Spleen (tissue), 11 donors: ENCODE results near the gene NMNAT3. TPM values are rescaled to one million over a fixed set of nuclear protein-coding genes. Genes with fewer than 3 reads are reported as not detected.

Experiments
- DNase-seq: peaks from one replicate; pipeline ENCODE4 v3.0.0-alpha.2; 2020
- H3K27ac ChIP-seq, 8 donors: fragments of 200-600 bp; sonication (generic) in 7 of 8; 1 replicate in 4 of 8; 2 replicates in 4 of 8; pipeline versions ENCODE4 v1.5.0 to v1.8.0; 2016 to 2021; ENCODE audit warnings: inconsistent platforms in 4 of 8, mild to moderate bottlenecking in 4 of 8, moderate library complexity in 1 of 8
- H3K27me3 ChIP-seq, 7 donors: fragments of 200-600 bp; sonication (generic) in 6 of 7; replicated peaks in 1 of 7; 1 replicate in 4 of 7; 2 replicates in 3 of 7; pipeline versions ENCODE4 v1.5.0 to v1.8.0; 2016 to 2021; ENCODE audit warnings: inconsistent platforms in 3 of 7, mild to moderate bottlenecking in 1 of 7
- H3K36me3 ChIP-seq, 6 donors: fragments of 200-600 bp; sonication (generic) in 5 of 6; 1 replicate in 4 of 6; 2 replicates in 2 of 6; pipeline versions ENCODE4 v1.5.0 to v1.8.0; 2016 to 2021; ENCODE audit warnings: inconsistent platforms in 2 of 6
- H3K4me1 ChIP-seq, 6 donors: fragments of 200-600 bp; sonication (generic) in 5 of 6; 1 replicate in 3 of 6; 2 replicates in 3 of 6; pipeline versions ENCODE4 v1.5.0 to v1.8.0; 2016 to 2021; ENCODE audit warnings: inconsistent platforms in 3 of 6
- H3K4me3 ChIP-seq, 8 donors: fragments of 200-600 bp; sonication (generic) in 7 of 8; 1 replicate in 4 of 8; 2 replicates in 4 of 8; pipeline versions ENCODE4 v1.5.0 to v1.8.0; 2016 to 2021; ENCODE audit warnings: inconsistent platforms in 4 of 8, mild to moderate bottlenecking in 4 of 8, moderate library complexity in 2 of 8
- H3K9me3 ChIP-seq, 8 donors: fragments of 200-600 bp; sonication (generic) in 7 of 8; 1 replicate in 4 of 8; 2 replicates in 4 of 8; pipeline versions ENCODE4 v1.5.0 to v1.8.0; 2016 to 2021; ENCODE audit warnings: inconsistent platforms in 4 of 8
- POLR2A ChIP-seq, 3 donors: fragments of 450-650 bp; IDR thresholded peaks; one replicate each; pipeline ENCODE4 v1.5.1; 2017; ENCODE audit warnings: antibody characterized with exemption in 3 of 3, mild to moderate bottlenecking in 1 of 3
- POLR2AphosphoS5 ChIP-seq, 3 donors: sonication (generic); formaldehyde crosslinking; IDR thresholded peaks; one replicate each; pipeline ENCODE4 v1.5.1; 2017; ENCODE audit warnings: antibody characterized with exemption in 3 of 3
- WGBS, 5 donors: extraction: QIAGEN DNeasy Blood & Tissue Kit in 3 of 5; methylation state at CpG; one replicate each; pipeline versions ENCODE4 v1.1.5 to v1.1.7; 2013 to 2018; 5-methylcytosine and 5-hydroxymethylcytosine counted together
- intact Hi-C: fragments of 100-400 bp; cut with DNase I; formaldehyde crosslinking; loops from one replicate; pipeline ENCODE4 v1.15.0; 2023; ENCODE audit warnings: low total_unique reads
- polyA plus RNA-seq, 3 donors: library from polyadenylated mRNA; stranded (reverse); fragments of 200-250 nt; gene quantifications; one replicate each; pipeline ENCODE4 v1.2.1, GENCODE V29; 2013
- total RNA-seq, 7 donors: library from RNA; depleted of rRNA in 3 of 7; stranded (reverse); fragments of >200 nt in 3 of 7; fragmentation: NEBNext Ultra II Directional in 4 of 7; extraction: Animal tissue kit (Norgen Biotek cat#: 25700) in 4 of 7; gene quantifications; one replicate each; pipeline versions ENCODE4 v1.1.0 to v1.2.1, GENCODE V29; 2016 to 2021
- TF ChIP-seq, protein P1 (sequence below), 11 experiments: fragments of 200-600 bp in 7 of 11; fragments of 450-650 bp in 4 of 11; sonication (generic) in 4 of 11; IDR thresholded peaks in 8 of 11; conservative IDR thresholded peaks in 3 of 11; 1 replicate in 7 of 11; 2 replicates in 4 of 11; pipeline versions ENCODE4 v1.4.0 to v1.8.0; 2016 to 2021; ENCODE audit warnings: antibody characterized with exemption in 11 of 11, inconsistent platforms in 4 of 11, mild to moderate bottlenecking in 1 of 11
- donor health status: healthy with polysubstance abuse.
- donor health status: DM: no; HTN: no; CAD: no; lungs with moderate emphysema.
- donor health status: DM: no; HTN: no; CAD: no.
- donor health status: Bipolar disorder and iron deficiency.
- donor health status: healthy.
- donor health status: DM: no; HTN: no; CAD: no.
- donor health status: DM: yes; HTN: yes; CAD: no.

NMNAT3 gene
- total and polyA plus RNA-seq, 10 donors = 2.6 to 12.5 (median 7.0) TPM

DNA sequence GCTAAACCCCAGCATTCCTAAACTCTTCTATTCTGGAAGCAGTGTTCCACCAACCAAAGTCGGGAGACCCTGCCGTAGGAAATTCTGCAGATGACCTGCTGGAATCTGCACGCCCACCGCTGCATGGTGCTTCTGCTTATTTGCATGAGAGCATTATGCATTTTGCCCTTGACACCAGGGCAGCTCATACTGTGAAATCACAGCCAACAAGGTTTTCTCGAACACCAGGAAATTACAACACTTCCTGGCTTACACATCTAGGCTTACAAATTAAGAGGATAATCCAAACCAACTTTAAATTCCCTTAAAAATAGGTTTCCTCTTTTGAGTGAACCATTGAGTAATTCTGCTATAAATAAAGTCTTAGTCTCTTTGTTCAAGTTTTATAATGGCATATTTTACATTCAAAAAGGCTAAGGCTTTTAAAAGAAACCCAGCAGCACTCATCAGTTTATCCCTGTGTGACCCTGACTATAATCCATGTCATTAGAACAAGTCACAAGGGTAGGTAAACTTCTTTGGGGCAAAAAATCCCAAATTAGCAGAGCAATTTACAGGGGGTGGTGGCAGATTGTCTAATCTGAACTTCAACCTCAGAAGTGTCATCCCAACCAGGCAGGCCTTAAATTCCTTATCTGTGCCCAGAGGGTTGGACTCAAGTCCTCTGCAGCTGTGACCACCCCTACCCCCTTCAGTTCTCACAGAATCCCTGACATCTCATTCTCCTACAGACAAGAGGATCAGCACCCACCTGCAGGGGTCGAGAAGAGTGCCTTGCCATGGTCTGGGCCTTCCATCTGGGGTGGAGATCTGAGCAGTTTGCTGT lies 104.7 kb downstream of the NMNAT3 start:
- no peaks in the 10 kb centered on the region for H3K27me3 ChIP-seq
- TF ChIP-seq, protein P1, sequence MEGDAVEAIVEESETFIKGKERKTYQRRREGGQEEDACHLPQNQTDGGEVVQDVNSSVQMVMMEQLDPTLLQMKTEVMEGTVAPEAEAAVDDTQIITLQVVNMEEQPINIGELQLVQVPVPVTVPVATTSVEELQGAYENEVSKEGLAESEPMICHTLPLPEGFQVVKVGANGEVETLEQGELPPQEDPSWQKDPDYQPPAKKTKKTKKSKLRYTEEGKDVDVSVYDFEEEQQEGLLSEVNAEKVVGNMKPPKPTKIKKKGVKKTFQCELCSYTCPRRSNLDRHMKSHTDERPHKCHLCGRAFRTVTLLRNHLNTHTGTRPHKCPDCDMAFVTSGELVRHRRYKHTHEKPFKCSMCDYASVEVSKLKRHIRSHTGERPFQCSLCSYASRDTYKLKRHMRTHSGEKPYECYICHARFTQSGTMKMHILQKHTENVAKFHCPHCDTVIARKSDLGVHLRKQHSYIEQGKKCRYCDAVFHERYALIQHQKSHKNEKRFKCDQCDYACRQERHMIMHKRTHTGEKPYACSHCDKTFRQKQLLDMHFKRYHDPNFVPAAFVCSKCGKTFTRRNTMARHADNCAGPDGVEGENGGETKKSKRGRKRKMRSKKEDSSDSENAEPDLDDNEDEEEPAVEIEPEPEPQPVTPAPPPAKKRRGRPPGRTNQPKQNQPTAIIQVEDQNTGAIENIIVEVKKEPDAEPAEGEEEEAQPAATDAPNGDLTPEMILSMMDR (IDR thresholded peaks at IDR 0.05 in 8 of 11, conservative IDR thresholded peaks at IDR 0.05 in 3 of 11) = no peak
- peak in 1 of 3 donors; percentile 45 for TF ChIP-seq POLR2AphosphoS5 (IDR thresholded peaks at IDR 0.05)
- no peak for DNase-seq
- H3K4me3 ChIP-seq = no peak overlapping the region
- intact Hi-C loops = no loop called here
- peaks cover 4 to 42% (median 24%) of the 10 kb centered on the region in 6 donors for H3K4me1 ChIP-seq
- WGBS, 5 donors = 28 to 62% (median 36%) methylated on average over 6 of the region's 6 CpGs
- no peaks in the 10 kb centered on the region for H3K9me3 ChIP-seq
- peak overlapping the region in 5 of 8 donors; percentile 41 to 69 (median 61) for H3K27ac ChIP-seq
- no peaks in the 10 kb centered on the region for H3K36me3 ChIP-seq

DNA sequence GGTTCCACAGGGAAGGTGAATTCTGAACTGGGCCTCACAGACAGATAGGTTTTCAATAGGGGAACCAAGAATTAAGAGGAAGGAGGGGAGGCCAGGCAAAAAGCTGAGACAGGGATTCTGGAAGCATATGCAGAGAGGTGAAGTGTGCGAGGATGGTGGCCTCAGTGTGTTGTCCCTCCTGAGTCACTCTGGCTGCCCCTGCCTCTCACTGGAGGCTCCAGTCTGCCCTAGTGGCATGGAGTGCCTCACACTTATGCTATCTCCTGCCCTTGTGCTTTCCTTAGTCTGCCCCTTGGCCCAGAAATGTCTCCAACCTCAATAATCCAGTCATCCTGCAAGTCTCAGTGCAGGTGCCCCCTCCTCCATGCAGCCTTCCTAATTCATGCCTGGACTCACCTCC lies 106.1 kb downstream of the NMNAT3 start:
- 75 to 100% (median 84%) methylated on average over 1 of the region's 1 CpG for WGBS, 5 donors
- TF ChIP-seq POLR2A (IDR thresholded peaks at IDR 0.05) = no peak
- TF ChIP-seq, protein P1 (IDR thresholded peaks at IDR 0.05 in 8 of 11, conservative IDR thresholded peaks at IDR 0.05 in 3 of 11) = no peak

DNA sequence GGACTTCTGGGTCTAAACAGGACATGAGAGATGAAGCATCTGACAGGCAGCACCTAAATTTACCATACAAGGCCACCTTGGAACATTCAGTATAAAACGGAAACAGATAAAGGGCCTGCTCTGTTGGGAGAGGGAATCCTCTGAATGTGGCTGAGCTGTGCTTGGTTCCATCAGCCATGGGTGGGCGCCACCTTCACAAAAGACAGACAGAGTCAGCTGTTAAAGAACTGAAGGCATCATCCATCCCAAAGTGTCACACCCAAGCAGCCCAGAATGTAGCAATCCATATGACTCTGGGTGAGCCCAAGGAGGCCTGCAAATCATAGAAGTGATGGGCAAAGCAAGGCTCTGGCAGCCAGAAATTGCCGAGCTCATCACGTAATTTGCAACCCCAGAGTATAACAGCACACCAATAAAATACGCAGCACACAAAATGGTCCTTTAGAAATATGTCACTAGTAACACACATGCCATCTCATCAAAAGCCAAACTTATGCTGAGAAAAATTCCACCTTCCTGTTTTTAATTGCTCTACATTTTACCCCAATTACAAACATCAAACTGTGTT lies 113.4 kb downstream of the NMNAT3 start:
- 85 to 94% (median 89%) methylated on average over 5 of the region's 5 CpGs for WGBS, 5 donors
- Histone ChIP-seq H3K27ac (no peak overlapping the region), H3K9me3 (no peaks in the 10 kb centered on the region), H3K27me3 (no peaks in the 10 kb centered on the region), H3K4me1 (no peaks in the 10 kb centered on the region), H3K4me3 (no peak overlapping the region), H3K36me3 (peaks cover 0 to 9% (median 0%) of the 10 kb centered on the region in 6 donors)
- no peak for DNase-seq
- intact Hi-C loops = loop anchor here (5.0 kb wide), 1 partner anchor 137 kb away; no protein-coding TSS in a partner anchor
- TF ChIP-seq POLR2AphosphoS5 (IDR thresholded peaks at IDR 0.05) (no peak), POLR2A (IDR thresholded peaks at IDR 0.05) (no peak)
- TF ChIP-seq, protein P1 (IDR thresholded peaks at IDR 0.05 in 8 of 11, conservative IDR thresholded peaks at IDR 0.05 in 3 of 11) = peak in 2 of 11 experiments; percentile 14 to 18

More for the DNA sequence above, 106.1 kb downstream of the NMNAT3 start:
- intact Hi-C loops = no loop called here
- no peak for DNase-seq
- peaks cover 4 to 42% (median 24%) of the 10 kb centered on the region in 6 donors for H3K4me1 ChIP-seq
- H3K27me3 ChIP-seq = no peaks in the 10 kb centered on the region
- no peak overlapping the region for H3K27ac ChIP-seq
- H3K9me3 ChIP-seq = no peaks in the 10 kb centered on the region
- no peaks in the 10 kb centered on the region for H3K36me3 ChIP-seq
- H3K4me3 ChIP-seq = no peak overlapping the region
